Testis (tissue), 3 donors: Measurements from ENCODE around the gene TMUB1. TPM values are rescaled to one million over a fixed set of nuclear protein-coding genes. Genes with fewer than 3 reads are reported as not detected.
A peak's percentile ranks its signal among the peaks of the same experiment; 100 is the strongest.

Experiments
- DNase-seq: peaks from one replicate; pipeline ENCODE4 v3.0.0-alpha.2; 2019
- H3K27ac ChIP-seq, 2 donors: fragments of 200-600 bp; sonication (generic); one replicate each; pipeline ENCODE4 v1.5.1; 2019
- H3K27me3 ChIP-seq: fragments of 200-600 bp; sonication (generic); one replicate; pipeline ENCODE4 v1.5.1; 2019
- H3K36me3 ChIP-seq: fragments of 200-600 bp; sonication (generic); one replicate; pipeline ENCODE4 v1.5.1; 2017; ENCODE audit warnings: low read depth; ENCODE audit errors: missing control alignments
- H3K4me1 ChIP-seq: fragments of 200-600 bp; sonication (generic); one replicate; pipeline ENCODE4 v1.5.1; 2019
- H3K4me3 ChIP-seq, 2 donors: fragments of 200-600 bp; sonication (generic); one replicate each; pipeline ENCODE4 v1.5.1; 2017 to 2019
- H3K9me3 ChIP-seq: fragments of 200-600 bp; sonication (generic); one replicate; pipeline ENCODE4 v1.5.1; 2017
- POLR2A ChIP-seq: fragments of 450-650 bp; IDR thresholded peaks from one replicate; pipeline ENCODE4 v1.6.1; 2017; ENCODE audit warnings: antibody characterized with exemption, mild to moderate bottlenecking, moderate library complexity
- WGBS, 2 donors: methylation state at CpG; one replicate each; pipeline ENCODE4 v1.1.5; 2018; 5-methylcytosine and 5-hydroxymethylcytosine counted together
- intact Hi-C: fragments of 100-400 bp; cut with DNase I; formaldehyde crosslinking; loops from one replicate; pipeline ENCODE4 v1.15.1; 2023; ENCODE audit warnings: low total_unique reads
- polyA plus RNA-seq: library from polyadenylated mRNA; stranded (reverse); fragments of 350-450 nt; fragmentation: Illumina TruSeq; extraction: RNeasy Lipid Tissue Mini Kit (QIAGEN cat#74804); gene quantifications from one replicate; pipeline ENCODE4 v1.2.3, GENCODE V29; 2014; ENCODE audit warnings: low read depth, low replicate concordance; ENCODE audit not compliant: insufficient read depth
- total RNA-seq, 2 donors: library from RNA; depleted of rRNA; stranded (reverse); fragments of >200 nt; gene quantifications; one replicate each; pipeline ENCODE4 v1.2.3, GENCODE V29; 2016
- TF ChIP-seq, protein P1 (sequence below), 3 experiments: fragments of 450-650 bp in 2 of 3; fragments of 200-600 bp in 1 of 3; sonication (generic) in 1 of 3; IDR thresholded peaks; one replicate each; pipeline ENCODE4 v1.5.1; 2016 to 2019; ENCODE audit warnings: antibody characterized with exemption in 3 of 3, mild to moderate bottlenecking in 2 of 3, moderate library complexity in 1 of 3

TMUB1 gene
- total and polyA plus RNA-seq, 3 donors from 2014 or later, result 30.8 to 68.7 (median 63.2) TPM

DNA sequence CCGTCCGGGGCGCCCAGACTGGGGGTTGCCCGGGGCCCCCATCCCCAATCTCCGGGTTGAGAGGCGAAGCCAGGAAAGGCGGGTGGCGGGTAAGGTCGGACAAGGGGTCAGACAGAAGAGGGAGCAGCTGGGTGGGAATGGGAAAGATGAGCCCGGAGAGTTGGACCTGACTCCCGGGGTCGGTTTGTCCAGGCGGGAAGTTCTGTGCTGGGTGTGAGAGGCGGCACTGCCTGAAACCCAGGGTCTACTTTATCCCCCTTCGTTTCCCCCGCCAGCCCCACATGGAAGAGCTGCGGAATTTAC lies 23.2 kb downstream of the TMUB1 start:
- no peaks in the 10 kb centered on the region for H3K27me3 ChIP-seq
- H3K36me3 ChIP-seq, result no peaks in the 10 kb centered on the region
- H3K4me3 ChIP-seq, result peak overlapping the region; percentile 86 to 93
- H3K4me1 ChIP-seq, result peaks cover 45% of the 10 kb centered on the region
- peak overlapping the region; percentile 84 to 98 for H3K27ac ChIP-seq
- intact Hi-C loops, result no loop called here
- no peaks in the 10 kb centered on the region for H3K9me3 ChIP-seq
- DNase-seq, result no peak
- WGBS, 2 donors, result 1 to 2% methylated on average over 12 to 17 of the region's 17 CpGs
- TF ChIP-seq POLR2A, result no peak
- TF ChIP-seq, protein P1, sequence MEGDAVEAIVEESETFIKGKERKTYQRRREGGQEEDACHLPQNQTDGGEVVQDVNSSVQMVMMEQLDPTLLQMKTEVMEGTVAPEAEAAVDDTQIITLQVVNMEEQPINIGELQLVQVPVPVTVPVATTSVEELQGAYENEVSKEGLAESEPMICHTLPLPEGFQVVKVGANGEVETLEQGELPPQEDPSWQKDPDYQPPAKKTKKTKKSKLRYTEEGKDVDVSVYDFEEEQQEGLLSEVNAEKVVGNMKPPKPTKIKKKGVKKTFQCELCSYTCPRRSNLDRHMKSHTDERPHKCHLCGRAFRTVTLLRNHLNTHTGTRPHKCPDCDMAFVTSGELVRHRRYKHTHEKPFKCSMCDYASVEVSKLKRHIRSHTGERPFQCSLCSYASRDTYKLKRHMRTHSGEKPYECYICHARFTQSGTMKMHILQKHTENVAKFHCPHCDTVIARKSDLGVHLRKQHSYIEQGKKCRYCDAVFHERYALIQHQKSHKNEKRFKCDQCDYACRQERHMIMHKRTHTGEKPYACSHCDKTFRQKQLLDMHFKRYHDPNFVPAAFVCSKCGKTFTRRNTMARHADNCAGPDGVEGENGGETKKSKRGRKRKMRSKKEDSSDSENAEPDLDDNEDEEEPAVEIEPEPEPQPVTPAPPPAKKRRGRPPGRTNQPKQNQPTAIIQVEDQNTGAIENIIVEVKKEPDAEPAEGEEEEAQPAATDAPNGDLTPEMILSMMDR (IDR thresholded peaks at IDR 0.05), result peak in 1 of 3 experiments; percentile 5

DNA sequence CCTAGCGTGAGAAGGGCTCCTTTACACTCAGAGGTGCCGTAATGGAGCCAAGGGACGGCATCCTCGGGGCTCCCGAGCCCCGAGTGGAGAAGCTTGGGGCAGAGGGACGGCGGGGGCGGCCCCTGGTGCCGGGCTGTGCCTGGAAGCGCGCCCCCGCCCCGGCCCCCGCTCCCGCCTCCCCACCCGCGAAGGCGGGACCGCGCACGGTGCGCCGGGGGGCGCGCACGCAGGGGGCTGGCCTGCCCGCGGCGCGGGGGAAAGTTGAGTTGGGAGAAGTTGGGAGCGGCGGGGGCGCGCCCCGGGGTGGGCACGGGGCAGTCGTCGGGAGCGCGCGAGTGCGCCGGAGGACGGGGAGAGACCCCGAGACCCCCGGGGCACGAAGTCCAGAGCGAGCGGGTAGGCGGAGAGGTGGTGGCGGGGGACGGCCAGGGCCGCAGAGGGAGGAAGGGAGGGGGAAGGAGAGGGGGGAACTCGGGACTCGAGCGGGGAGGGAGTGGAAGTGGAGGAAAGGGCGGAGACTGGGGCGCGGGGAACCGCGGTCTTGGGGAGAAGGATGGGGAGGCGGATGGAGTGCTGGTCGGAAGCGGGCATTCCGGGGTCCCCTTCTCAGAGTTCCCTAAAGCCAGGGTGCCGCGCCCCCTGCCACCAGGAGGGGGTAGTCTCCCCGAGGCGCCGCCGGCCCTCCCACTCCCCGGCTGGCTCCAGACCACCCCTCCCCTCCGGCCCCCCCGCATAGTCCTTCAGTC lies 23.8 kb downstream of the TMUB1 start, which contains the start of gene SLC4A2:
SLC4A2 (plus strand) TSS at position 223 of the 746 bp plus-strand sequence. CDS start 2,399 bp downstream, outside the sequence.
- H3K36me3 ChIP-seq, result no peaks in the 10 kb centered on the region
- TF ChIP-seq, protein P1 (IDR thresholded peaks at IDR 0.05), result peak; percentile 18 to 51 (median 19)
- TF ChIP-seq POLR2A, result no peak
- no peaks in the 10 kb centered on the region for H3K27me3 ChIP-seq
- H3K27ac ChIP-seq, result peak within 1 kb of the TSS; percentile 84 to 98
- H3K4me1 ChIP-seq, result peaks cover 45% of the 10 kb centered on the region
- WGBS, 2 donors, result 1% methylated on average over 14 to 64 of the region's 75 CpGs
- intact Hi-C loops, result no loop called here
- peak within 1 kb of the TSS; percentile 86 to 93 for H3K4me3 ChIP-seq
- DNase-seq, result peak; percentile 89
- no peaks in the 10 kb centered on the region for H3K9me3 ChIP-seq

DNA sequence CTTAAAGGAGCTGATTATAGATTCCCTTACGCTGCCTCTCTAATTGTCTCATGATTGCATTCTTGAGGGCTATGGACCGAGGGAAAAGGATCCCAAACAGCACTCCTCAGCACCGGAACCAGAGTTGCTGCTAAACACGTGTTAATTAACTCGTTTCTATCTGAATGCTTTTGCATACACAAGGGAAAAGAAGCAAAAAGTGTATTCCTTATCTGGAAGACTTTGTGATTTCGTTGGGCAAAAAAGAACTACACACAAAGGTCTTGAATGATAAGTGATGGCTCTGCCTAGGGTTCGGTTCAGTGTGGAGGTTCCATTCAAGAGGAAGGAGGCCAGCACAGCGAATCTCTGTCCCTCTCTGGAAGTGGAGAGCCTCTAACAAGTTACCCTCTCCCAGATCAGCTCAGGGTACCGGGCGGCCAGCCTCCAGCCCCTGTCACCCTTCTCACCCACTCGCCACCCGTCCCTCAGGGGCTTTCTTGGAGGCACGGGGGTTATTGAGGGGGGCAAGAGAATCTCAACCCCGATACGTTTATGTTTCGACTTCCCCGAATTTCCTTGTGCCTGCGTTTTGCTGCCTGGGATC lies 24.4 kb downstream of the TMUB1 start:
- Histone ChIP-seq H3K27ac (peak overlapping the region; percentile 84 to 98), H3K4me1 (peaks cover 45% of the 10 kb centered on the region), H3K27me3 (no peaks in the 10 kb centered on the region), H3K36me3 (no peaks in the 10 kb centered on the region), H3K9me3 (no peaks in the 10 kb centered on the region), H3K4me3 (peak overlapping the region; percentile 86 to 93)
- no peak for DNase-seq
- WGBS, 2 donors, result 2 to 4% methylated on average over 18 of the region's 18 CpGs
- TF ChIP-seq POLR2A, result no peak
- TF ChIP-seq, protein P1 (IDR thresholded peaks at IDR 0.05), result no peak
- intact Hi-C loops, result no loop called here

DNA sequence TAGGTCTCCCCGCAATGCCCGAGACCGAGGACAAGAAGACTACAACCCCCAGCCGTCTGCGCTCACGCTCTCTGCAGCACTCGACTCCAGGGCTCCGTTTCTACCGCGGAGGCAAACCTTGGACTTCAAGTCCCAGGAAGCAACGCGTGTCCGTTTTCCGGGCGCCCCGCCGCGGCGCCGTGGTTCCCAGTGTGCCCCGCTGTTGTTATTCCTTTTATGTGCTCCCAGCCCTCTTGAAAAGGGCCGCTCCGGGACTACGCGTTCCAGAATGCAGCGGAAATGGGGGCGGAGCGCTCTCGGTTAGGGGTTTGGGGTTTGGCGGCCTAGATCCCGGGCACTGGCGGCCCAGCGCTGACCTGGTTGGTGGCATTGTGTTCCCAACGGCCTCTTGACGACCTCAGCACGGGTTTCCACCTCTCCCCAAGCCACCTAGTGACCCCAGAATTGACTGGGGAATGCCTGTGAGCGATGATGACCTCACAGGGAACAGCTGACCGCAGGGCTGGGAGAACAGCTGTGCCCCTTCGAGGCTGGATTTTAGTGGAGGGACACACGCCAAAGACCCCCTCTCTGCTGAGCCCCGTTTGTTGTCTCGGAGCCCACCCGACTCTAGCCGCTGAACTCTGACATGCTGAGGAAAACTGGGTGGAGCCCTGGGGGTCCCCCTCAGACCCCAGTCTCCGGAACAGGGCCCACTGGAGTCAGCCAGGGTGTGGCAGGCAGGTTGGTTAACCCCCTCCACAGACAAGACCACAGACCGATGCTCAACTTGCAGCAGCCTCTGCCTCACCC lies 25.1 kb downstream of the TMUB1 start:
- peaks cover 41% of the 10 kb centered on the region for H3K4me1 ChIP-seq
- no peaks in the 10 kb centered on the region for H3K27me3 ChIP-seq
- H3K27ac ChIP-seq, result peak overlapping the region; percentile 84 to 98
- no peaks in the 10 kb centered on the region for H3K9me3 ChIP-seq
- peak; percentile 100 for DNase-seq
- no peaks in the 10 kb centered on the region for H3K36me3 ChIP-seq
- WGBS, 2 donors, result 0 to 1% methylated on average over 15 to 46 of the region's 46 CpGs
- H3K4me3 ChIP-seq, result peak overlapping the region; percentile 86 to 93
- intact Hi-C loops, result no loop called here
- peak; percentile 83 for TF ChIP-seq POLR2A
- TF ChIP-seq, protein P1 (IDR thresholded peaks at IDR 0.05), result no peak
